ENCODE data around the gene TNS4. TPM values are rescaled to one million over a fixed set of nuclear protein-coding genes. Genes with fewer than 3 reads are reported as not detected.

Gene TNS4
- total RNA-seq, 1 donor from 2014 or later = not detected

GRCh38 chr17:40538936-40539705 is 37.7 kb upstream of the TNS4 start:
- no peak overlapping the region for H2AFZ ChIP-seq (replicated peaks)

GRCh38 chr17:40538019-40538935 is 36.9 kb upstream of the TNS4 start:
- peaks cover 26% of the 10 kb centered on the region for H3K4me1 Mint-ChIP-seq
- peaks cover 12% of the 10 kb centered on the region for H3K27me3 Mint-ChIP-seq (ENCODE audit: insufficient read depth, low read depth)
- H3K4me2 ChIP-seq = no peak overlapping the region

More at GRCh38 chr17:40538936-40539705, 37.7 kb upstream of the TNS4 start:
- Mint-ChIP-seq H3K27ac (peak overlapping the region; percentile 32), H3K4me3 (no peak overlapping the region), H3K36me3 (no peaks in the 10 kb centered on the region), H3K9me3 (no peaks in the 10 kb centered on the region), H3K4me1 (peaks cover 26% of the 10 kb centered on the region), H3K27me3 (ENCODE audit: insufficient read depth, low read depth) (peaks cover 8% of the 10 kb centered on the region)
- no peak for DNase-seq (ENCODE audit: low spot score)
- no peak overlapping the region for H3K27ac ChIP-seq
- no peaks in the 10 kb centered on the region for H3F3A ChIP-seq (ENCODE audit: low read depth)
- H3K79me2 ChIP-seq (ENCODE audit: low read depth) = no peaks in the 10 kb centered on the region
- no peaks in the 10 kb centered on the region for H4K20me1 ChIP-seq (ENCODE audit: low read depth)
- TF ChIP-seq CTCF (IDR thresholded peaks at IDR 0.05) = no peak
- TF ChIP-seq EZH2 (IDR thresholded peaks at IDR 0.05) = no peak
- no peak for TF ChIP-seq EZH2phosphoT487 (IDR thresholded peaks at IDR 0.05)
- H3K9ac ChIP-seq = no peak overlapping the region
- H3K9me3 ChIP-seq (ENCODE audit: low read depth) = no peaks in the 10 kb centered on the region
- no peaks in the 10 kb centered on the region for H3K36me3 ChIP-seq
- H3K4me2 ChIP-seq = no peak overlapping the region
- H3K4me3 ChIP-seq = no peak overlapping the region
- H3K27me3 ChIP-seq = no peaks in the 10 kb centered on the region
- H3K4me1 ChIP-seq = no peaks in the 10 kb centered on the region

More at GRCh38 chr17:40538019-40538935, 36.9 kb upstream of the TNS4 start:
- H3K4me1 ChIP-seq = no peaks in the 10 kb centered on the region
- no peaks in the 10 kb centered on the region for H3K9me3 ChIP-seq (ENCODE audit: low read depth)
- no peaks in the 10 kb centered on the region for H3F3A ChIP-seq (ENCODE audit: low read depth)
- no peaks in the 10 kb centered on the region for H3K36me3 ChIP-seq
- Mint-ChIP-seq H3K9me3 (no peaks in the 10 kb centered on the region), H3K36me3 (no peaks in the 10 kb centered on the region), H3K27ac (no peak overlapping the region), H3K4me3 (no peak overlapping the region)
- no peak for DNase-seq (ENCODE audit: low spot score)
- no peaks in the 10 kb centered on the region for H3K27me3 ChIP-seq
- TF ChIP-seq CTCF (IDR thresholded peaks at IDR 0.05) (no peak), EZH2 (IDR thresholded peaks at IDR 0.05) (no peak), EZH2phosphoT487 (IDR thresholded peaks at IDR 0.05) (no peak)
- no peaks in the 10 kb centered on the region for H3K79me2 ChIP-seq (ENCODE audit: low read depth)
- no peaks in the 10 kb centered on the region for H4K20me1 ChIP-seq (ENCODE audit: low read depth)
- no peak overlapping the region for H3K9ac ChIP-seq
- H3K4me3 ChIP-seq = no peak overlapping the region
- H2AFZ ChIP-seq (replicated peaks) = no peak overlapping the region
- H3K27ac ChIP-seq = no peak overlapping the region
